Neutrophil (primary cell): ENCODE measurements around the gene ATP2B3.

Source experiments
- H3K27ac ChIP-seq: fragments of 200-600 bp; sonication (generic); 2 replicates; pipeline ENCODE4 v1.5.1; 2016; ENCODE audit warnings: mild to moderate bottlenecking, moderate library complexity
- H3K27me3 ChIP-seq: fragments of 200-600 bp; sonication (generic); 2 replicates; pipeline ENCODE4 v1.6.0; 2016; ENCODE audit warnings: mild to moderate bottlenecking
- H3K36me3 ChIP-seq: fragments of 200-600 bp; sonication (generic); 2 replicates; pipeline ENCODE4 v1.5.1; 2017
- H3K4me1 ChIP-seq, 2 experiments: fragments of 200-600 bp in 1 of 2; sonication (generic) in 1 of 2; 1 replicate in 1 of 2; 2 replicates in 1 of 2; pipeline versions ENCODE4 v1.5.1 to v1.6.1; 2013 to 2016; ENCODE audit warnings: low read depth in 1 of 2, low read length in 1 of 2, mild to moderate bottlenecking in 1 of 2, moderate library complexity in 1 of 2; ENCODE audit not compliant: control insufficient read depth in 1 of 2, insufficient read depth in 1 of 2
- H3K4me3 ChIP-seq, 2 experiments: fragments of 200-600 bp in 1 of 2; sonication (generic) in 1 of 2; 1 replicate in 1 of 2; 2 replicates in 1 of 2; pipeline ENCODE4 v1.5.1; 2013 to 2016; ENCODE audit warnings: low read depth in 1 of 2, low read length in 1 of 2, mild to moderate bottlenecking in 1 of 2, moderate library complexity in 1 of 2
- H3K9me3 ChIP-seq: fragments of 200-600 bp; sonication (generic); 2 replicates; pipeline ENCODE4 v1.5.1; 2016
- CTCF ChIP-seq: fragments of 200-600 bp; sonication (generic); IDR thresholded peaks from 2 replicates; pipeline ENCODE4 v1.5.1; 2016; ENCODE audit warnings: antibody characterized with exemption

The ATP2B3 gene

DNA sequence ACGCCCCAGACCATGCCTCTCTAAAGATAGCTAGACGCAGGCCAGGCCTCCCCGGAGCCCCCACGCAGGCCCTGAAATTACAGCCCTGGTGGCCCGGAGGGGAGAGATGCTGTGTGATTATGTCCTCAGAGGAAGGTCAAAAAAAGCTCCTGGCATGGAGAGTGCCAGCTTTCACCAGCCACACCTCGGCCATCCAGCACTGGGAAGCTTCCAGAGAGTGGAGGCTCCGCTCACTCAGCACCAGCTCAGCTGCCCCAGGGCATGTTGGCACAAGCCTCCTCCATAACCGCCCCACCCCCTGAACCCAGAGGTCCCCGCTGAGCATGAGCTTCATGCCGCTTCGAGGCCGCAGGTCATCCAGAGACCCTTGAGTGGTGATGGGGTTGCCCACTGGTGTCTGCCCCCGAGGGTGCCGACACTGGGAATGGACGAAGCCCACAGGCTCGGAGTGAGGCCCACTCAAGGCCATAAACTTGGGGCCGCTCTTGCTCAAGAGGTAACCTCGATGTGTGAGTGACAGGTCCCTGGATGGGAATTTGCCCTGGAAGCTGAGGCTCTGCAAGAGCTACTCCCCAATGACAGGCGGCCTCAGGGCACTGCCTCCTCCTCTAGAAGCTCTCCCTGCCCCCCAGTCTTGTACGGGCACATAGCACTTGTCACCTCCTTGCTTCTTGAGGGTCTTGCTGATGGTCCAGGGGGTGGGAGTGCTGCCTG, 27.1 kb upstream of the ATP2B3 start:
- Histone ChIP-seq H3K4me3 (no peak overlapping the region), H3K9me3 (no peaks in the 10 kb centered on the region), H3K4me1 (no peaks in the 10 kb centered on the region), H3K27ac (no peak overlapping the region), H3K36me3 (no peaks in the 10 kb centered on the region), H3K27me3 (peaks cover 23% of the 10 kb centered on the region)
- no peak for TF ChIP-seq CTCF

GRCh38 chrX:153491351-153491914, 26.0 kb upstream of the ATP2B3 start:
- no peak for TF ChIP-seq CTCF
- no peaks in the 10 kb centered on the region for H3K36me3 ChIP-seq
- no peaks in the 10 kb centered on the region for H3K9me3 ChIP-seq
- H3K27me3 ChIP-seq = peaks cover 34% of the 10 kb centered on the region
- H3K27ac ChIP-seq = no peak overlapping the region
- no peak overlapping the region for H3K4me3 ChIP-seq
- no peaks in the 10 kb centered on the region for H3K4me1 ChIP-seq

GRCh38 chrX:153491918-153492317, 25.5 kb upstream of the ATP2B3 start:
- Histone ChIP-seq H3K36me3 (no peaks in the 10 kb centered on the region), H3K9me3 (no peaks in the 10 kb centered on the region), H3K4me1 (no peaks in the 10 kb centered on the region), H3K4me3 (no peak overlapping the region), H3K27ac (no peak overlapping the region), H3K27me3 (peaks cover 35% of the 10 kb centered on the region)
- TF ChIP-seq CTCF = no peak

DNA sequence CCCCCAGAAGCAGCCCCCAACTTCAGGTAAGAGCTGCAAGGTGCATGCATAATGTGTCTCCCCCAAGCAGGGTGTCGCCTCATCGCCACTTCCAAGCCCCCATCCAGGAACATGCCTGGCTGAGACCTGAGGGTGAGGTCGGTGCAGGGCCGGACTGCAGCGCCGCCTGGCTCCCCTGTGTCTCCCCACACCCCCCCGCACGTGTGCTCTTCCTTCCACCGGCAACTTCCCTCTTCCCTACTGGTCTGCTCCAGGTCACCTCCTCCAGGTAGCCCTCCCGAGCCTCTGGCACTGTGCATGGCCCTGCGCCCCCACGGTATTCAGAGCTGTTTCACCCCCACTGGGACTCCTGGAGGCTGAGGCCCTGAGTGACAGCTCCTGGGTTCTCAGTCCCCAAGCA, 24.9 kb upstream of the ATP2B3 start:
- TF ChIP-seq CTCF = no peak
- Histone ChIP-seq H3K27me3 (peaks cover 35% of the 10 kb centered on the region), H3K9me3 (no peaks in the 10 kb centered on the region), H3K27ac (no peak overlapping the region), H3K4me3 (no peak overlapping the region), H3K36me3 (no peaks in the 10 kb centered on the region), H3K4me1 (no peaks in the 10 kb centered on the region)

- Histone ChIP-seq H3K27ac (no peak overlapping the region), H3K9me3 (no peaks in the 10 kb centered on the region), H3K4me3 (no peak overlapping the region), H3K4me1 (no peaks in the 10 kb centered on the region), H3K36me3 (no peaks in the 10 kb centered on the region), H3K27me3 (peaks cover 35% of the 10 kb centered on the region)
- no peak for TF ChIP-seq CTCF
Measured at GRCh38 chrX:153493085-153493484, 24.4 kb upstream of the ATP2B3 start.
